Effector memory CD8-positive, alpha-beta T cell (primary cell): ENCODE measurements around the gene TMEM63C.

ENCODE experiments used
- ATAC-seq: fragments of 150-1000 bp; cut with Tn5 transposase; replicated peaks from 2 replicates; pipeline ENCODE4 v1.10.0; 2021; ENCODE audit warnings: mild to moderate bottlenecking, moderate library complexity
- DNase-seq, 3 experiments: peaks; one replicate each; pipeline ENCODE4 v3.0.0; 2021
- H3K27ac Mint-ChIP-seq, 2 donors: one replicate each; pipeline ENCODE4 v1.8.0; 2022; ENCODE audit warnings: mild to moderate bottlenecking in 2 of 2, mixed read lengths in 2 of 2, moderate library complexity in 2 of 2
- H3K27me3 Mint-ChIP-seq, 2 donors: one replicate each; pipeline ENCODE4 v1.8.0; 2022; ENCODE audit warnings: mixed read lengths in 2 of 2
- H3K36me3 Mint-ChIP-seq: one replicate; pipeline ENCODE4 v1.8.0; 2022; ENCODE audit warnings: mild to moderate bottlenecking, moderate library complexity, mixed read lengths; ENCODE audit not compliant: insufficient read depth
- H3K4me1 Mint-ChIP-seq, 2 donors: one replicate each; pipeline ENCODE4 v1.8.0; 2022; ENCODE audit warnings: low read depth in 2 of 2, mixed read lengths in 2 of 2
- H3K4me3 Mint-ChIP-seq, 2 donors: one replicate each; pipeline ENCODE4 v1.8.0; 2022; ENCODE audit warnings: mild to moderate bottlenecking in 2 of 2, mixed read lengths in 2 of 2, moderate library complexity in 2 of 2
- H3K9me3 Mint-ChIP-seq, 2 donors: one replicate each; pipeline ENCODE4 v1.8.0; 2022; ENCODE audit warnings: mixed read lengths in 2 of 2

Gene TMEM63C

GRCh38 chr14:77248666-77249065 lies 67.1 kb downstream of the TMEM63C start:
- H3K4me3 Mint-ChIP-seq, result no peak overlapping the region
- H3K4me1 Mint-ChIP-seq, result no peaks in the 10 kb centered on the region
- peaks cover 7 to 8% of the 10 kb centered on the region in 2 donors for H3K27me3 Mint-ChIP-seq
- ATAC-seq, result no peak
- DNase-seq, result no peak
- H3K9me3 Mint-ChIP-seq, result no peaks in the 10 kb centered on the region
- no peak overlapping the region for H3K27ac Mint-ChIP-seq
- no peaks in the 10 kb centered on the region for H3K36me3 Mint-ChIP-seq

- Mint-ChIP-seq H3K27ac (no peak overlapping the region), H3K27me3 (peaks cover 9 to 12% of the 10 kb centered on the region in 2 donors), H3K9me3 (no peaks in the 10 kb centered on the region), H3K4me1 (no peaks in the 10 kb centered on the region), H3K36me3 (no peaks in the 10 kb centered on the region), H3K4me3 (no peak overlapping the region)
- DNase-seq (no peak), ATAC-seq (no peak)
These were observed 67.7 kb downstream of the TMEM63C start for GRCh38 chr14:77249286-77249685.

DNA sequence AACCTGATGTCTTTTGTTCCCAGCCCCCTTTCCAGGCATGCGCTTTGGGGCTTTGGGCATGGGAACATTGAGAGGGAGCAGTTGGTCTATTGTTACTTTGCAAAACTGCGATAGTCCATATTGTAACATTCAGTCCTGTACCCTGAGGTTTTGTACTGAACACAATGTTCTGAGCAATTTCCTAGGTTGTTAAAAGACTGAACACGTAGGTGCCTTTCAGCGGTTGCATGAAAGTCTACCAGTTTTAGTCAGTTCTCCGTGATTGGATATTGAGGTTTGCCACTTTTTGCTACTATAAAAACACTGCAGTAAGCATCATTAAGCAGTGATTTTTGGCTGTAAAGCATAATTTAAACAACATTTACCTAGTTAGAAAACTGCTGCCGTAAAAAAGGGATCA lies 69.3 kb downstream of the TMEM63C start:
- no peak overlapping the region for H3K4me3 Mint-ChIP-seq
- no peaks in the 10 kb centered on the region for H3K9me3 Mint-ChIP-seq
- no peaks in the 10 kb centered on the region for H3K4me1 Mint-ChIP-seq
- no peak overlapping the region for H3K27ac Mint-ChIP-seq
- DNase-seq (no peak), ATAC-seq (no peak)
- H3K27me3 Mint-ChIP-seq, result peaks cover 9 to 15% of the 10 kb centered on the region in 2 donors
- no peaks in the 10 kb centered on the region for H3K36me3 Mint-ChIP-seq

DNA sequence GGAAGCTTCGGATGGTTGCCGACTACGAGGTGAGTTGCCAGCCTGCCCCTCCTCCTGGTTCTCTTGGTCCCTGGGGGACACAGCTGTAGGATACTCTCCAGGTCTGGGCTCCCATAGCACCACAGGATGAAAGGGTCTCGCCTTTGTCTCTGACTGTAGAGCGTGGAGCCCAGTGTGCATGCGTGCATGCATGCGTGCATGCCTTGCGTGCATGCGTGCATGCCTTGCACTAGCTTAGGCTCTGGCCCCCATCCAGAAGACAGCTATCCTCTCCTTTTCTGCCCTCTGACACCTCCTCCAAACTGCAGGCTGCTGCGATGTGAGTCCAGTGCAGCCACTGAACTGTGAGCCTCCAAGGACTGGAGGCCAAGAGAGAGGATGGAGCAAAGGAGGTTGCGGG lies 70.3 kb downstream of the TMEM63C start:
- H3K9me3 Mint-ChIP-seq, result no peaks in the 10 kb centered on the region
- H3K27me3 Mint-ChIP-seq, result peaks cover 9 to 24% of the 10 kb centered on the region in 2 donors
- no peaks in the 10 kb centered on the region for H3K36me3 Mint-ChIP-seq
- no peak for ATAC-seq
- no peak overlapping the region for H3K4me3 Mint-ChIP-seq
- H3K4me1 Mint-ChIP-seq, result no peaks in the 10 kb centered on the region
- no peak for DNase-seq
- no peak overlapping the region for H3K27ac Mint-ChIP-seq

GRCh38 chr14:77253333-77254190 lies 72.0 kb downstream of the TMEM63C start:
- no peak for DNase-seq
- Mint-ChIP-seq H3K9me3 (no peaks in the 10 kb centered on the region), H3K4me1 (no peaks in the 10 kb centered on the region), H3K36me3 (no peaks in the 10 kb centered on the region), H3K27me3 (peaks cover 9 to 28% of the 10 kb centered on the region in 2 donors), H3K4me3 (no peak overlapping the region), H3K27ac (no peak overlapping the region)
- no peak for ATAC-seq

DNA sequence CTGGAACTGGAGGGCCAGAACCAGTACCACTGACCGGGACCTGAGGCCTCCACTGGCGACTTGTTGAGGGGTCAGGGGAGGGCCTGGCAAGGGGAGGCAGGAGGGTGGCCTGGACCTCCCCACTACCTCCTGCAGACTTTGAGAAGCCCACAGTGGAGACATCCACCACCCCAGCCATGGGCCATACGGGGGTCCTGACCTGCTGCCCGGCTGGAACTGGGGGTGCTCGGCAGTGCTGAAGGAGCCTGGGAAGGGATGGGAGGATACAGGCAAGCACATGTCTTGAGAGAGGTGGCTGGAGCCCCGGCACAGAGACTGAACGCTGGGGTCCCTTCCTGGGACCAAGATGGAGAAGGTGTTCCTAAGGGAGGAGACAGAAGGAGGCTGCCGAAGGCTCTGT lies 75.1 kb downstream of the TMEM63C start:
- no peaks in the 10 kb centered on the region for H3K4me1 Mint-ChIP-seq
- DNase-seq, result no peak
- H3K4me3 Mint-ChIP-seq, result no peak overlapping the region
- H3K27me3 Mint-ChIP-seq, result peaks cover 16 to 60% of the 10 kb centered on the region in 2 donors
- H3K9me3 Mint-ChIP-seq, result no peaks in the 10 kb centered on the region
- no peak for ATAC-seq
- H3K27ac Mint-ChIP-seq, result no peak overlapping the region
- H3K36me3 Mint-ChIP-seq, result no peaks in the 10 kb centered on the region

- no peak for ATAC-seq
- H3K4me3 Mint-ChIP-seq, result no peak overlapping the region
- no peaks in the 10 kb centered on the region for H3K9me3 Mint-ChIP-seq
- no peak overlapping the region for H3K27ac Mint-ChIP-seq
- DNase-seq, result no peak
- peaks cover 16 to 70% of the 10 kb centered on the region in 2 donors for H3K27me3 Mint-ChIP-seq
- H3K36me3 Mint-ChIP-seq, result no peaks in the 10 kb centered on the region
- H3K4me1 Mint-ChIP-seq, result no peaks in the 10 kb centered on the region
These were observed 76.1 kb downstream of the TMEM63C start for GRCh38 chr14:77257700-77258099.

GRCh38 chr14:77258566-77258965 lies 77.0 kb downstream of the TMEM63C start:
- Mint-ChIP-seq H3K27me3 (peaks cover 11 to 71% of the 10 kb centered on the region in 2 donors), H3K9me3 (no peaks in the 10 kb centered on the region), H3K27ac (no peak overlapping the region), H3K4me3 (no peak overlapping the region), H3K36me3 (no peaks in the 10 kb centered on the region), H3K4me1 (no peaks in the 10 kb centered on the region)
- no peak for DNase-seq
- ATAC-seq, result no peak

GRCh38 chr14:77259025-77259715 lies 77.6 kb downstream of the TMEM63C start:
- H3K36me3 Mint-ChIP-seq, result no peaks in the 10 kb centered on the region
- no peak for DNase-seq
- no peaks in the 10 kb centered on the region for H3K9me3 Mint-ChIP-seq
- no peaks in the 10 kb centered on the region for H3K4me1 Mint-ChIP-seq
- H3K27ac Mint-ChIP-seq, result no peak overlapping the region
- peaks cover 12 to 73% of the 10 kb centered on the region in 2 donors for H3K27me3 Mint-ChIP-seq
- no peak for ATAC-seq
- H3K4me3 Mint-ChIP-seq, result no peak overlapping the region

DNA sequence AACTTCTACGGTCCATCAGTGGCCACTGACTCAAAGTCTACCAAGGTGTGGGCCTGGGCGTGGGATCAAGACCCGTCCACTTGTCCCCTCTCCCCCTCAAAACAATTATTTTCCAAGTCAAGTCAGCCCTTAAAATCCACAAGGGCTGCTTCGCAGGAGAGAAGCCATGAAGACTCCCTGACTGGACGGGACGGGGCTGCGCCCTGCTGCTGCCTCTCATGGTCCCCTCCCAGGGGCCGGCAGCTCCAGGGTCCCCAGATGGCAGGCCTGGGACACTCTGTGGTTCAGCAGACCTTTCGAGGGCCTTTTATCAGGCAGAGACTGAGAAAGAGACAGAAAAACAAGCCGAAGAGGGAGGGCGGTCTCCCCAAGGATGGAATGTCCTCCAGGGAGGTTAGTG lies 78.6 kb downstream of the TMEM63C start:
- Mint-ChIP-seq H3K9me3 (no peaks in the 10 kb centered on the region), H3K4me3 (no peak overlapping the region), H3K4me1 (no peaks in the 10 kb centered on the region), H3K36me3 (no peaks in the 10 kb centered on the region), H3K27ac (no peak overlapping the region), H3K27me3 (peaks cover 12 to 78% of the 10 kb centered on the region in 2 donors)
- DNase-seq (no peak), ATAC-seq (no peak)

- Mint-ChIP-seq H3K36me3 (no peaks in the 10 kb centered on the region), H3K27ac (no peak overlapping the region), H3K4me1 (no peaks in the 10 kb centered on the region), H3K27me3 (peaks cover 12 to 83% of the 10 kb centered on the region in 2 donors), H3K9me3 (no peaks in the 10 kb centered on the region), H3K4me3 (no peak overlapping the region)
- ATAC-seq, result no peak
- DNase-seq, result no peak
These were observed 79.0 kb downstream of the TMEM63C start for GRCh38 chr14:77260631-77261030.

GRCh38 chr14:77264466-77265186 lies 83.0 kb downstream of the TMEM63C start:
- Mint-ChIP-seq H3K9me3 (no peaks in the 10 kb centered on the region), H3K27me3 (peaks cover 22 to 77% of the 10 kb centered on the region in 2 donors), H3K27ac (no peak overlapping the region), H3K4me1 (no peaks in the 10 kb centered on the region), H3K36me3 (peaks cover 6% of the 10 kb centered on the region), H3K4me3 (no peak overlapping the region)
- ATAC-seq, result no peak
- DNase-seq, result no peak

DNA sequence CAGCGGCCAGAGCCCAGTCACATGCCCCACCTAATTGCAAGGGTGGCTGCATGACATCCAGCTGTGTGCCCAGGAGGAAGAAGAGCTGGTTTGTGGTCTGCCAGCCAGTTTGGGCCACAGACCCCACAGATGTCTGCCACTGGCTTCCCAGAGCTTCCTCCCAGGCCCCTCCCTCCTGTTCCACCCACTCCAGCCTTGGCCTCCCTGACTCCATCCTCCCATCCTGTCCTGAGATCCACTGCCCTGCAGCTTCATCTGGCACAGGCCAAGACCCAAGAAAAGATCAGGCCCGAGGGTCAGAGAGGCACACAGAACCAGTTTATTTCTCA lies 83.6 kb downstream of the TMEM63C start:
- DNase-seq, result no peak
- peaks cover 6% of the 10 kb centered on the region for H3K36me3 Mint-ChIP-seq

More for the DNA sequence above, 83.6 kb downstream of the TMEM63C start:
- Mint-ChIP-seq H3K27ac (no peak overlapping the region), H3K27me3 (peaks cover 24 to 77% of the 10 kb centered on the region in 2 donors), H3K4me1 (peaks cover 3% of the 10 kb centered on the region in 2 donors), H3K9me3 (no peaks in the 10 kb centered on the region), H3K4me3 (no peak overlapping the region)
- no peak for ATAC-seq
